GM12873 (cell line): ENCODE measurements around the gene TYK2.

Experiments
- CTCF ChIP-seq: IDR thresholded peaks from 2 replicates; pipeline ENCODE4 v1.5.1; 2012; ENCODE audit warnings: low read depth, mild to moderate bottlenecking, moderate library complexity, low read length, control low read depth; ENCODE audit not compliant: insufficient read depth; ENCODE audit errors: missing control alignments

Gene TYK2

GRCh38 chr19:10363789-10364281 lies 16.5 kb downstream of the TYK2 start:
- no peak for TF ChIP-seq CTCF

GRCh38 chr19:10362259-10362658 lies 18.1 kb downstream of the TYK2 start:
- no peak for TF ChIP-seq CTCF

GRCh38 chr19:10361569-10362011 lies 18.8 kb downstream of the TYK2 start:
- TF ChIP-seq CTCF = no peak

GRCh38 chr19:10356431-10356830 lies 23.9 kb downstream of the TYK2 start:
- no peak for TF ChIP-seq CTCF

- TF ChIP-seq CTCF = no peak
Observed at GRCh38 chr19:10353793-10354391, 26.5 kb downstream of the TYK2 start.

- no peak for TF ChIP-seq CTCF
Observed at GRCh38 chr19:10352764-10353671, 27.4 kb downstream of the TYK2 start.

GRCh38 chr19:10346509-10346908 lies 33.9 kb downstream of the TYK2 start:
- no peak for TF ChIP-seq CTCF
